SJCRH30 (cell line): Measurements from ENCODE around the gene DOCK7. TPM values are rescaled to one million over a fixed set of nuclear protein-coding genes. Genes with fewer than 3 reads are reported as not detected.

Experiments
- DNase-seq, 2 experiments: peaks; one replicate each; pipeline ENCODE4 v3.0.0-alpha.2; 2015 to 2020
- H3K27ac ChIP-seq: fragments of 250-450 bp; sonication (Bioruptor Pico); 2 replicates; pipeline ENCODE4 v1.5.1; 2020; ENCODE audit warnings: mild to moderate bottlenecking, moderate library complexity
- H3K27me3 ChIP-seq: fragments of 250-450 bp; sonication (Bioruptor Pico); 2 replicates; pipeline ENCODE4 v1.5.1; 2020; ENCODE audit warnings: mild to moderate bottlenecking, moderate library complexity
- H3K36me3 ChIP-seq: fragments of 250-450 bp; sonication (Bioruptor Pico); 2 replicates; pipeline ENCODE4 v1.5.1; 2020; ENCODE audit warnings: mild to moderate bottlenecking, moderate library complexity
- H3K4me1 ChIP-seq: fragments of 250-450 bp; sonication (Bioruptor Pico); 2 replicates; pipeline ENCODE4 v1.5.1; 2020; ENCODE audit warnings: mild to moderate bottlenecking, moderate library complexity
- H3K4me3 ChIP-seq: fragments of 250-450 bp; sonication (Bioruptor Pico); 2 replicates; pipeline ENCODE4 v1.5.1; 2020; ENCODE audit warnings: mild to moderate bottlenecking, moderate library complexity
- H3K9me3 ChIP-seq: fragments of 250-450 bp; sonication (Bioruptor Pico); replicated peaks from 2 replicates; pipeline ENCODE4 v1.5.1; 2020; ENCODE audit warnings: mild to moderate bottlenecking, moderate library complexity
- total RNA-seq: library from RNA; depleted of rRNA; stranded (reverse); fragments of >200 nt; shearing (Covaris generic); gene quantifications from 2 replicates; pipeline ENCODE4 v1.2.3, GENCODE V29; 2014; rRNA removed

The DOCK7 gene
- total RNA-seq, 1 experiment from 2014 or later = 72.2 TPM

GRCh38 chr1:62426237-62426636 is 261.9 kb downstream of the DOCK7 start:
- no peak overlapping the region for H3K27ac ChIP-seq
- no peaks in the 10 kb centered on the region for H3K36me3 ChIP-seq
- H3K4me1 ChIP-seq = 0 out of 2 replicates have a peak, but pooled peaks cover 4% of the 10 kb centered on the region
- no peak for DNase-seq
- no peaks in the 10 kb centered on the region for H3K27me3 ChIP-seq
- no peak overlapping the region for H3K4me3 ChIP-seq
- H3K9me3 ChIP-seq = no peaks in the 10 kb centered on the region

GRCh38 chr1:62425041-62425440 is 263.1 kb downstream of the DOCK7 start:
- Histone ChIP-seq H3K9me3 (no peaks in the 10 kb centered on the region), H3K4me1 (0 out of 2 replicates have a peak, but pooled peaks cover 4% of the 10 kb centered on the region), H3K36me3 (no peaks in the 10 kb centered on the region), H3K4me3 (no peak overlapping the region), H3K27me3 (no peaks in the 10 kb centered on the region), H3K27ac (no peak overlapping the region)
- no peak for DNase-seq

- H3K36me3 ChIP-seq = no peaks in the 10 kb centered on the region
- no peak overlapping the region for H3K27ac ChIP-seq
- H3K9me3 ChIP-seq = no peaks in the 10 kb centered on the region
- H3K4me3 ChIP-seq = no peak overlapping the region
- DNase-seq = no peak
- 0 out of 2 replicates have a peak, but pooled peaks cover 4% of the 10 kb centered on the region for H3K4me1 ChIP-seq
- H3K27me3 ChIP-seq = no peaks in the 10 kb centered on the region
Observed at GRCh38 chr1:62424411-62424810, 263.8 kb downstream of the DOCK7 start.

- Histone ChIP-seq H3K27me3 (no peaks in the 10 kb centered on the region), H3K4me3 (no peak overlapping the region), H3K27ac (no peak overlapping the region), H3K36me3 (no peaks in the 10 kb centered on the region), H3K4me1 (0 out of 2 replicates have a peak, but pooled peaks cover 4% of the 10 kb centered on the region), H3K9me3 (no peaks in the 10 kb centered on the region)
- DNase-seq = no peak
Observed at GRCh38 chr1:62423580-62424242, 264.5 kb downstream of the DOCK7 start.

- no peaks in the 10 kb centered on the region for H3K27me3 ChIP-seq
- no peak overlapping the region for H3K27ac ChIP-seq
- no peak overlapping the region for H3K4me3 ChIP-seq
- peaks cover 5% of the 10 kb centered on the region; the same call in 1 of the 2 replicates for H3K4me1 ChIP-seq
- no peak for DNase-seq
- no peaks in the 10 kb centered on the region for H3K9me3 ChIP-seq
- H3K36me3 ChIP-seq = no peaks in the 10 kb centered on the region
Observed at GRCh38 chr1:62420214-62420613, 268.0 kb downstream of the DOCK7 start.

GRCh38 chr1:62417351-62417999 is 270.7 kb downstream of the DOCK7 start:
- no peak overlapping the region for H3K4me3 ChIP-seq
- H3K4me1 ChIP-seq = peaks cover 5% of the 10 kb centered on the region; the same call in 1 of the 2 replicates
- no peaks in the 10 kb centered on the region for H3K27me3 ChIP-seq
- H3K36me3 ChIP-seq = no peaks in the 10 kb centered on the region
- H3K27ac ChIP-seq = no peak overlapping the region
- DNase-seq = no peak
- no peaks in the 10 kb centered on the region for H3K9me3 ChIP-seq

- H3K27me3 ChIP-seq = no peaks in the 10 kb centered on the region
- peaks cover 5% of the 10 kb centered on the region; the same call in 1 of the 2 replicates for H3K4me1 ChIP-seq
- no peak overlapping the region for H3K27ac ChIP-seq
- no peak for DNase-seq
- H3K36me3 ChIP-seq = no peaks in the 10 kb centered on the region
- no peak overlapping the region for H3K4me3 ChIP-seq
- no peaks in the 10 kb centered on the region for H3K9me3 ChIP-seq
Observed at GRCh38 chr1:62415687-62416086, 272.5 kb downstream of the DOCK7 start.

- H3K27ac ChIP-seq = no peak overlapping the region
- H3K4me3 ChIP-seq = no peak overlapping the region
- H3K9me3 ChIP-seq = no peaks in the 10 kb centered on the region
- peaks cover 12% of the 10 kb centered on the region for H3K4me1 ChIP-seq
- no peaks in the 10 kb centered on the region for H3K36me3 ChIP-seq
- peak; percentile 42 to 92 for DNase-seq
- H3K27me3 ChIP-seq = no peaks in the 10 kb centered on the region
Observed at GRCh38 chr1:62407398-62408009, 280.7 kb downstream of the DOCK7 start.

- H3K4me1 ChIP-seq = peaks cover 12% of the 10 kb centered on the region
- no peaks in the 10 kb centered on the region for H3K9me3 ChIP-seq
- H3K36me3 ChIP-seq = no peaks in the 10 kb centered on the region
- H3K27ac ChIP-seq = no peak overlapping the region
- peak in 1 of 2 experiments; percentile 58 for DNase-seq
- no peaks in the 10 kb centered on the region for H3K27me3 ChIP-seq
- no peak overlapping the region for H3K4me3 ChIP-seq
Observed at GRCh38 chr1:62406576-62406975, 281.6 kb downstream of the DOCK7 start.

GRCh38 chr1:62405247-62405646 is 282.9 kb downstream of the DOCK7 start:
- H3K36me3 ChIP-seq = no peaks in the 10 kb centered on the region
- H3K27me3 ChIP-seq = no peaks in the 10 kb centered on the region
- no peak overlapping the region for H3K27ac ChIP-seq
- H3K4me1 ChIP-seq = peaks cover 16% of the 10 kb centered on the region
- no peak for DNase-seq
- no peaks in the 10 kb centered on the region for H3K9me3 ChIP-seq
- no peak overlapping the region for H3K4me3 ChIP-seq

Other genes with a start within 250 kb of the DOCK7 start
- not detected in 2 replicates for gene ANGPTL3, start 90.9 kb downstream of the DOCK7 start, total RNA-seq
- gene ATG4C, start 95.7 kb upstream of the DOCK7 start, total RNA-seq = 21.3 and 31.7 TPM in 2 replicates